ENCODE measurements around the gene STRN3. TPM values are rescaled to one million over a fixed set of nuclear protein-coding genes. Genes with fewer than 3 reads are reported as not detected.
A peak's percentile ranks its signal among the peaks of the same experiment; 100 is the strongest.

The STRN3 gene
- total and polyA plus RNA-seq, 2 of the 4 experiments (the other 2 are of a cell fraction) = 10.8 to 78.7 TPM

DNA sequence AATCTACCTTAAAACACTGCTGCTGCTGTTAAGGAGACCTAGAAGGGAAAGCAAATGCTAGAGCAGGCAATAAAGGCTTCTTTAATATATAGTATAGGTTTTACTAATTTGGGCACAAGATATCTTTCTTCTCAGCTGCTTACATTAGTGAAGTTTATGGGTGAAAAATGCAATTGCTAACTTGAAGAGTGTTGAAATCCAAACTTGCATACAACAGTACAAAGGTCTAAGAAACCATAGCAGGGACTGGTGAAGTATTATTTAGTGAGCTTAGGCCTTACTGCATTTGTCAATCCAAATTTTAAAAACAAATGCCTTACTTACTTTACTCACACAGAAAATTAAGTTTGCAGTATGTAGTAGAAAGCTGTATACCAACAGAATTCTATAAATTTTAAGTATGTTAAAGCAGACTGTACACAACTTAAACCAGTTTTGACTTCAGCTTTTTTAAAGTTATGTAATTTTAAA, 2.1 kb downstream of the STRN3 start:
- in situ Hi-C loops (cut with MboI; ENCODE audit: low sequenced_read_pairs) (no loop called here), dilution Hi-C loops (cut with HindIII; ENCODE audit: low sequenced_read_pairs, unreplicated experiment) (no loop called here), intact Hi-C loops (cut with micrococcal nuclease) (no loop called here)
- BruUV-seq (replicated peaks) = no TSS peak
- no peak overlapping the region for H2BK20ac ChIP-seq (ENCODE audit: low read depth, low read length)
- POLR2A ChIA-PET (ENCODE audit: unreplicated experiment) = no interaction called here
- H4K20me1 ChIP-seq (ENCODE audit: insufficient read depth, low read length) = peaks cover 45% of the 10 kb centered on the region
- DNase-seq (no peak), ATAC-seq (ENCODE audit: low read depth) (no peak)
- no peaks in the 10 kb centered on the region for H3K4me1 ChIP-seq (ENCODE audit: control insufficient read depth, insufficient read depth, low read length)
- H3K9me1 ChIP-seq (ENCODE audit: insufficient read depth, low read length) = no peaks in the 10 kb centered on the region
- H2BK15ac ChIP-seq (ENCODE audit: low read depth, low read length) = no peak overlapping the region
- no peak overlapping the region for H4K5ac ChIP-seq (ENCODE audit: low read depth, low read length)
- H2AK9ac ChIP-seq (replicated peaks; ENCODE audit: low read depth, low read length, poor library complexity) = no peak overlapping the region
- no peak overlapping the region for H2AFZ ChIP-seq (replicated peaks; ENCODE audit: low read length, poor library complexity)
- H3K9ac ChIP-seq (ENCODE audit: low read depth, low read length) = peak overlapping the region; percentile 25; the same call in 1 of the 2 replicates
- H2BK120ac ChIP-seq (ENCODE audit: low read depth, low read length) = no peak overlapping the region
- no peaks in the 10 kb centered on the region for H3K27me3 ChIP-seq (ENCODE audit: control insufficient read depth, insufficient read depth, low read length)
- no peak overlapping the region for H4K91ac ChIP-seq (ENCODE audit: insufficient read depth, low read depth, low read length)
- H3K14ac ChIP-seq (replicated peaks; ENCODE audit: low read depth, low read length) = no peak overlapping the region
- no peak overlapping the region for H2BK5ac ChIP-seq (ENCODE audit: low read depth, low read length, poor library complexity, severe bottlenecking)
- no peaks in the 10 kb centered on the region for H3K9me3 ChIP-seq (ENCODE audit: control insufficient read depth, insufficient read depth, low read length)
- H4K8ac ChIP-seq (ENCODE audit: low read depth in 2 of 2, low read length in 2 of 2) = no peak overlapping the region
- peak overlapping the region; percentile 69; the same call in 1 of the 2 replicates for H3K23ac ChIP-seq (ENCODE audit: low read depth, low read length)
- peak overlapping the region; percentile 97; the same call in 1 of the 2 replicates for H3K4me3 ChIP-seq (ENCODE audit: insufficient read depth, low read depth, low read length)
- 0 out of 2 replicates have a peak, but pooled peaks cover 3% of the 10 kb centered on the region for H3K36me3 ChIP-seq (ENCODE audit: control insufficient read depth, insufficient read depth, low read length)
- H3K4ac ChIP-seq (ENCODE audit: low read depth, low read length) = no peak overlapping the region
- H3K27ac ChIP-seq (ENCODE audit: insufficient read depth, low read length) = no peak overlapping the region
- no peak overlapping the region for H2AK5ac ChIP-seq (ENCODE audit: low read depth, low read length)
- H3K18ac ChIP-seq (ENCODE audit: low read depth, low read length) = no peak overlapping the region
- TF ChIP-seq POLR2A (IDR thresholded peaks at IDR 0.05; ENCODE audit: low read depth, low read length) (no peak), RFX5 (IDR thresholded peaks at IDR 0.05; ENCODE audit: low read depth, low read length) (no peak), FOS (IDR thresholded peaks at IDR 0.05; ENCODE audit: low read depth, low read length) (no peak)
- TF ChIP-seq, protein P1, sequence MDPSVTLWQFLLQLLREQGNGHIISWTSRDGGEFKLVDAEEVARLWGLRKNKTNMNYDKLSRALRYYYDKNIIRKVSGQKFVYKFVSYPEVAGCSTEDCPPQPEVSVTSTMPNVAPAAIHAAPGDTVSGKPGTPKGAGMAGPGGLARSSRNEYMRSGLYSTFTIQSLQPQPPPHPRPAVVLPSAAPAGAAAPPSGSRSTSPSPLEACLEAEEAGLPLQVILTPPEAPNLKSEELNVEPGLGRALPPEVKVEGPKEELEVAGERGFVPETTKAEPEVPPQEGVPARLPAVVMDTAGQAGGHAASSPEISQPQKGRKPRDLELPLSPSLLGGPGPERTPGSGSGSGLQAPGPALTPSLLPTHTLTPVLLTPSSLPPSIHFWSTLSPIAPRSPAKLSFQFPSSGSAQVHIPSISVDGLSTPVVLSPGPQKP (IDR thresholded peaks at IDR 0.05; ENCODE audit: borderline replicate concordance, low read depth, low read length) = no peak
- TF ChIP-seq, protein P2, sequence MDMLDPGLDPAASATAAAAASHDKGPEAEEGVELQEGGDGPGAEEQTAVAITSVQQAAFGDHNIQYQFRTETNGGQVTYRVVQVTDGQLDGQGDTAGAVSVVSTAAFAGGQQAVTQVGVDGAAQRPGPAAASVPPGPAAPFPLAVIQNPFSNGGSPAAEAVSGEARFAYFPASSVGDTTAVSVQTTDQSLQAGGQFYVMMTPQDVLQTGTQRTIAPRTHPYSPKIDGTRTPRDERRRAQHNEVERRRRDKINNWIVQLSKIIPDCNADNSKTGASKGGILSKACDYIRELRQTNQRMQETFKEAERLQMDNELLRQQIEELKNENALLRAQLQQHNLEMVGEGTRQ (IDR thresholded peaks at IDR 0.05; ENCODE audit: low read depth, low read length) = no peak
- peak overlapping the region; percentile 100 for H3K4me2 ChIP-seq (ENCODE audit: low read depth, low read length)
- no peak overlapping the region for H3K56ac ChIP-seq (ENCODE audit: extremely low read depth, insufficient read depth, low read length)
- CTCF ChIA-PET = no interaction called here
- H3K79me1 ChIP-seq (ENCODE audit: low read depth in 1 of 2, low read length in 2 of 2) = peaks cover 8 to 38% of the 10 kb centered on the region in 2 experiments

Measured in IMR-90 (cell line).